D341Med (cell line): ENCODE results near the gene DNAH11.
A peak's percentile ranks its signal among the peaks of the same experiment; 100 is the strongest.

ENCODE experiments used
- DNase-seq: peaks from one replicate; pipeline ENCODE4 v3.0.0; 2012; ENCODE audit warnings: low spot score

Gene DNAH11

DNA sequence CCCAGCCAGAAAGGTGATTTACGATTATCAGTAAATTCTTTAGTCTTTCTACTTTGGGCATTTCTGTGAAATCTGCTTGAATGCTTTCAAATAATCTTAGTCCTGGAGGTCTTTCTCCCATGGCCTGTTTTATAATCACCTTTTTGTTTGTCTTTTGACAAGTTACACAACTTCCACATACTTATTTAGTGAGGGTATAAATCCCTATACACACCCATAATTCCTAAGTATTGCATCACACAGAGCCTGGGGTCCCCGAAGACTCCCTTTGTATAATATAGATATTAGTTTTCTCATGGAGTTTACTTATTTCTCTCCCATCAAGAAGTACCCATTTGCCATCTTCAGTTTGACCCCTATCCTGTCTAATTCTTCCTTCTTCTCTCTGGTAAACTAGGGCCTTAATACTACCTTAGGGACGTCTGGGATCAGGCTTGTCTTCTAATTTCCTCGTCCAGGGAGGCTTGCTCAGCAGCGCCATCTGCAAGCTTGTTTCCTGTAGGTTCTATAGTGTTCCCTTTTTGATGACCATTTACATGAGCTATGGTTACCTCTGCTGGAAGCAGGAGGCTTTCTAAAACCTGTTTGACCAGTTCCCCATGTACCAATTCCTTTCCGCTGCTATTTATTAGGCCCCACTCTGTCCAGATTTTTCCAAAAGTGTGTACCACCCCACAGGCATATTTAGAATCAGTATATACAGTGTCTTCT is 8.1 kb downstream of the DNAH11 start:
- DNase-seq = no peak

DNA sequence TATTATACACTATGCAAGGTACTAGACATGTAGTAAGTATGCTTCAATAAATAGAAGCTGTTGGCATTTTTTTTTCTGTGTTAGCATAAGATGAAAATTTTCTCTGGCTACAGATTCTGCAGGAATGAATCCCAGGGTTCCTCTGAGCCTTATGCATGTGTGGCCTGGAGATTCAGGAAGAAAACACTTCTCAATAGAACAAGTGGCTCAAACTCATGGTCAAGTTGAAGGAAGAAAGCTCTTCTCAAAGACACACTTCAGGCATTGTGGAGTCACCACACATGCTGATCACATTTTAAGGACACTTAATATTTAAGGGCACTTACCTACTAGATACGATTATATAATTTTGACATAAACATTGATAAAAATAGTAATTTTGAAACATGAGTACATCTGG is 19.5 kb downstream of the DNAH11 start:
- DNase-seq = no peak

- no peak for DNase-seq
These were observed 22.8 kb downstream of the DNAH11 start for GRCh38 chr7:21565614-21566013.

GRCh38 chr7:21566094-21566493 is 23.3 kb downstream of the DNAH11 start:
- DNase-seq = no peak

GRCh38 chr7:21568762-21569161 is 25.9 kb downstream of the DNAH11 start:
- DNase-seq = peak; percentile 30

GRCh38 chr7:21572331-21573313 is 29.8 kb downstream of the DNAH11 start:
- no peak for DNase-seq

DNA sequence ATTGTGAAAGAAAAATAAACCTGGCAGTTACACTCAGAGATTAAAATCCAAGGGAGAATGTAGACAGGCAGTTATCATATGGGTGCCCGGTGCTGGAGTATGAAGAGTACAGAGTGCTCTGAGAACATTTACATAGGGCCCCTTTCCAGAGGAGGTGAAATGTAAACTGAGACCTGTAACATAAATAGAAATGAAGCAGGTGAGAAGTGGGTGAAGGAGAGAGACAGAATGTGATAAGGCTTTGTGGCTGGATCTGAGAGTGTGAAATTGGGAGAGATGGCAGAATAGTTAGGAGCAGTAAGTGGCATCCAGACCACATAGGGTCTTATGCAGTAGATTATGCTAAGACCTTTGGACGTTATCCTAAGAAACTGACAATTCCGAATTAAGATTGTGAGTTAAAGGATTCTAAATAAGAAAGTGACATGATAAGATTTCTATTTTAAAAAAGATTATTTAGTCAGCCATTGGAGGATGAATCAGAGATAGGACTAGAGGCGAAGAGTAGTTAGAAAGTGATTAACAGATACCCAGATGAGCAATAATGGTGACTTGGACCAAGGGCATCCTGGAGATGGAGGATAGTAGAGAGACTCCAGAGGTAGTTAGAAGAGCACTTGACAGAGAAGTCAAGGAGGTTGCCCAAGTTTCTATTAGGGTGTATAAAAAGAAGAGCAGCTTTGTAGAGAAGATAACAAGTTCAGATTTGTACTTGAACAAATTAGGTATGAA is 36.7 kb downstream of the DNAH11 start:
- no peak for DNase-seq

GRCh38 chr7:21580073-21580521 is 37.3 kb downstream of the DNAH11 start:
- no peak for DNase-seq

DNA sequence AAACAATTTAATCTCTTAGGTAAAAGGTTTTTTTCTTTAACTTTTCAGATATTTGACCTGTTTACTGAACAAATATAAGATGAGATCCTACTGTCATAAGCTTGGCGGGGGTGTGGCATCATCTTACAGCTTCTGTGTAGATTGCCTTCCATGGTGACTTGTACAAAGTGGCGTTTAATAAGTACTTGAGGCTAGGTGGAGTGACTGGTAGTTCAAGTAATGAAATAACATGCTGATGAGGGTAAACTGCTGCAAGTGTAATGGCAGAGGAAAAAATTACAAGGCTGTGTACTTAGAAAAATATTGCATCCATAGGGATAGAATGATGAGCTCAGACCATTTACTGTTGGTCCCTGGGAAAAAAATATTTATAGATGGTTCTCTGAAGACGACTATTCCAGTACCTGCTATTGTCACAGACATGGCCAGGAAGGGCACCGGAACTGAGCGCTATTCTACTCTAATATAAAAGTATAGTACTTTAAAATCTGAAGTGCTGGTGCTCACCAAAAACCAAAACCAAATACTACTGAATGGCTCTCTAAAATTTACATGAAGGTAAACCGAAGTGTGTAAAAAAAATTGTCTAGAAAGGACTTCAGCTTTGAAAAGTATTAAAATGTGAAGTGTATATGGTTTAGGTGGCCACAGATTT is 42.4 kb downstream of the DNAH11 start:
- no peak for DNase-seq

GRCh38 chr7:21587139-21587784 is 44.4 kb downstream of the DNAH11 start:
- DNase-seq = no peak

GRCh38 chr7:21596801-21597200 is 54.0 kb downstream of the DNAH11 start:
- no peak for DNase-seq

DNA sequence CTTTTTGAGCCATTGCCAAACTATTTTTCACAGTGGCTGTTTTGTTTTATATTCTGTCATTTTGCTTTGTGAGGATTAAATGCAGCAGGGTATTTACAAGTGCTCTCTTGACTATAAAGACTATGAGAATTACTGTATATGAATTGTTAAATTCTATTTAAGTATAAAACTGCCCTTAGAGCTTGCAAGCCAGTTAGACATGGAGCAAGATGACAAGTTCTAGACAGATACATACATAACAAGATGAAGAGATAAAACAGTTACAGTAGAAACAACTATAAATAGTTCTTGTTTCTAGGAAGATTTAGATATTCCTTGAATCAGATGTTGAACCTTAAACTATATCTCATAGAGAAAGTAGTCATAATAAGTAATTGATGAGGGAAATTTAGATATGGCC is 60.6 kb downstream of the DNAH11 start:
- no peak for DNase-seq

- DNase-seq = no peak
These were observed 61.3 kb downstream of the DNAH11 start for GRCh38 chr7:21603972-21604749.

DNA sequence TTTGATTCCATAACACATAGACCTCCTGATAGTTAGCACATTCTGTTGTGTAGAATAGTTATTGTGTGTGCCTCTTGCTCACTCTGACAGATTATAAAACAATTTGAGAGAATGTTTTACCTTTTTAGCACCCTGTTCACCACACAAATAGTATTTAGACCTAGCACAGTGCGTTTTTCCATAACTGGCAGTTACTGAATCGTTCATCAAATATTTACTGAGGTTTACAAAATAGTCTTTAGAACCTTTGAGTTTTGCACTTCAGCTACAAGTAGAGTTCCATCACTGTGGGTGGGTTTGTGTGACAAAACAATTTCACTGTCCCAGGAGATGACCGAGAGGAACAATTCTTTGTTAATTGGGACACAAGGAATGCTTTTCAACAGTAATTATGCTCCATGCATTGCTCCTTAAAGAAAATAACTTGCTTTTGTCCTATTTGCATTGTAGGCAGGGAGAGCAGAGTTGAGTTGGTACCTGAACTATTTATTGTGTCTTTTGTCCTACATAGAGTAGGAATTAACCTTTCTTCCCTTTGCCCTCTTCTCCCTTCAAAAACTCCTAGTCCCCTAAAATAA is 62.3 kb downstream of the DNAH11 start:
- DNase-seq = no peak

GRCh38 chr7:21608465-21608864 is 65.6 kb downstream of the DNAH11 start:
- no peak for DNase-seq

DNA sequence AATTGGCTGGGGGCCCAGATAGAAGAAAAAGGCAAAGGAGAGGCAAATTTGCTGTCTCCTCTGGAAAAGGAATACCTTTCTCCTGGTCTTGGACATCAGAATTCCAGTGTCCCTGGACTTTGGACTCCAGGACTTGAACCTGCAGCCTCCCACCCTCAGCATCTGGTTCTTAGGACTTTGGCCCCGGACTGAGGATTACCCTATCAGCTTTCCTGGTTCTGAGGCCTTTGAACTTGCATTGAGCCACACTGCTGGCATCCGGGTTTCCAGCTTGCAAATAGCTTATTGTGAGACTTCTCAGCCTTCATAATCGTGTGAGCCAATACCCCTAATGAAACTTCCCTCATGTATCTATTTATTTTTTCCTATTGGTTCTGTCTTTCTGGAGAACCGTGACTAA is 68.3 kb downstream of the DNAH11 start:
- no peak for DNase-seq

DNA sequence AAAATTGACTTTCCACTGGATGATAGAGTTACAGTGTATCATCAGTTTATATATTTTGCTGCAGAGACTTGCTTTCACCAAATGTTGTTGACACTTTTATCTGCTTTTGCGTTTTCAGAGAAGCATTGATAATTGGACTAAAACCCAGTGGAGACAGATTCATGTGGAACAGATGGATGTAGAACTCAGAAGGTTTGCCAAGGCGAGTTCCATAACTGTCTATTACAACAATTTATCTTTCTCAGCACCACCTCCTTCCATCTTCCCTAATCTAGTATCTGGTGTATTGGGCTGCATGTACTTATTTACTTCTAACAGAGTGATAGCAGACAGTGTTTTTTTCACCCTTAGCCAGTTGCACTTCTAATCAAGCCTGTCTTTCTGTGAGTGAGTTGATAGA is 73.3 kb downstream of the DNAH11 start:
- no peak for DNase-seq

GRCh38 chr7:21616796-21617436 is 74.1 kb downstream of the DNAH11 start:
- DNase-seq = no peak

GRCh38 chr7:21617513-21617912 is 74.7 kb downstream of the DNAH11 start:
- no peak for DNase-seq

DNA sequence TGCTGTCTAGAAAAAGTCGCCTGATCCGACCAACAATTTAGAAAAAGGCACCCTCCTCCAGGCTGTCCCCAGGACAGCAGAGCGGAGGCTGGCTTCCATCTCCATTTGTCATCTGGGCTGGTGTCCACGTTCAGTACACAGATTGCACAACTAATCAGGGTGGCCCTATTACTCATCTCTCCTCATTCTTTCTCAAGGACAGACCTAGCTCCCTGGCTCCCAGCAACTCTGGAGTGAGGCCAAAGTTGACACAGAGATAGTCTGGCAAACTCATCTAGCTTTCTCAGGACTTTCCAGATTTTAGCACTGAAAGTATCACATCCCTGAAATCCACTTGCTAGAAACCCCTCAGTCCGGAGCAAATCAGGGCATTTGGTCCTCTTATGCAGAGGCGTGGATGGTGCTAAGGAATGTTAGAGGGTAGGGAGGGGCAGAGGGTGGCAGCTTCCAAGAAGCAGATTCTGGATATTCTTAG is 75.1 kb downstream of the DNAH11 start:
- DNase-seq = no peak
